H1 (cell line): ENCODE measurements around the gene RAD51B. TPM values are rescaled to one million over a fixed set of nuclear protein-coding genes. Genes with fewer than 3 reads are reported as not detected.

Experiments
- CTCF ChIA-PET: fragments of 300-600 bp; sonication (Branson Sonifier 250); formaldehyde crosslinking; loops from one replicate; lab custom pipeline; 2021; ENCODE audit not compliant: partially characterized antibody; lab: Charles Lee
- POLR2A ChIA-PET: fragments of 300-600 bp; sonication (Branson Sonifier 250); formaldehyde crosslinking; loops from one replicate; lab custom pipeline; 2021; ENCODE audit warnings: inconsistent platforms; ENCODE audit not compliant: partially characterized antibody; lab: Charles Lee
- DNase-seq, 2 experiments: peaks; one replicate each; pipeline versions ENCODE4 v3.0.0 to v3.0.0-alpha.2; 2010 to 2022; ENCODE audit warnings: low spot score in 2 of 2, low read depth in 1 of 2, mixed read lengths in 1 of 2
- FAIRE-seq: peaks from 2 replicates; lab custom pipeline; 2011; peaks lifted over from hg19 to GRCh38; lab: Jason Lieb, UNC
- H2AFZ ChIP-seq: 2 replicates; pipeline ENCODE4 v1.8.1; 2012; ENCODE audit warnings: low read length, inconsistent platforms
- H2AK5ac ChIP-seq: 2 replicates; pipeline ENCODE4 v1.6.1; 2013; ENCODE audit warnings: low read depth, low read length
- H2BK120ac ChIP-seq: replicated peaks from 2 replicates; pipeline ENCODE3; 2013; ENCODE audit warnings: low read depth, low read length, inconsistent platforms
- H2BK12ac ChIP-seq: 2 replicates; pipeline ENCODE4 v1.6.1; 2013; ENCODE audit warnings: low read depth, low read length
- H2BK15ac ChIP-seq: 2 replicates; pipeline ENCODE4 v1.6.1; 2013; ENCODE audit warnings: low read length
- H2BK20ac ChIP-seq: 2 replicates; pipeline ENCODE4 v1.6.1; 2013; ENCODE audit warnings: low read length
- H2BK5ac ChIP-seq: 2 replicates; pipeline ENCODE4 v1.6.1; 2013; ENCODE audit warnings: low read depth, low read length
- H3K14ac ChIP-seq: 2 replicates; pipeline ENCODE4 v1.6.1; 2013; ENCODE audit warnings: inconsistent platforms; ENCODE audit not compliant: insufficient read length
- H3K18ac ChIP-seq: 2 replicates; pipeline ENCODE4 v1.6.1; 2013; ENCODE audit warnings: low read length; ENCODE audit errors: extremely low read depth
- H3K23ac ChIP-seq: 2 replicates; pipeline ENCODE4 v1.6.1; 2013; ENCODE audit warnings: inconsistent platforms; ENCODE audit not compliant: insufficient read length
- H3K23me2 ChIP-seq: 2 replicates; pipeline ENCODE4 v1.6.1; 2013; ENCODE audit warnings: low read depth, low read length
- H3K27ac ChIP-seq: 2 replicates; pipeline ENCODE4 v1.6.1; 2011; ENCODE audit warnings: low read depth, low read length, inconsistent platforms
- H3K27me3 ChIP-seq, 4 experiments: replicated peaks in 1 of 4; 1 replicate in 1 of 4; 2 replicates in 3 of 4; pipeline versions ENCODE4 v1.6.1 to v1.8.1; 2011 to 2013; ENCODE audit warnings: low read length in 3 of 4, mild to moderate bottlenecking in 3 of 4, inconsistent platforms in 2 of 4, mixed read lengths in 2 of 4, moderate library complexity in 1 of 4; ENCODE audit not compliant: control insufficient read depth in 3 of 4, insufficient read depth in 3 of 4; ENCODE audit errors: extremely low read depth in 1 of 4
- H3K36me3 ChIP-seq, 4 experiments: 2 replicates each; pipeline versions ENCODE4 v1.6.1 to v1.8.1; 2011 to 2013; ENCODE audit warnings: mild to moderate bottlenecking in 4 of 4, low read length in 3 of 4, moderate library complexity in 2 of 4, control low read depth in 1 of 4, inconsistent platforms in 1 of 4; ENCODE audit not compliant: insufficient read depth in 4 of 4, control insufficient read depth in 2 of 4
- H3K4ac ChIP-seq: replicated peaks from 2 replicates; pipeline ENCODE3; 2013; ENCODE audit warnings: low read length, low read depth, mixed read lengths, inconsistent platforms; ENCODE audit not compliant: insufficient read length
- H3K4me1 ChIP-seq, 4 experiments: replicated peaks in 1 of 4; 1 replicate in 1 of 4; 2 replicates in 3 of 4; pipeline versions ENCODE4 v1.6.1 to v1.8.1; 2011 to 2013; ENCODE audit warnings: low read length in 3 of 4, inconsistent platforms in 2 of 4, mixed read lengths in 1 of 4; ENCODE audit not compliant: insufficient read depth in 4 of 4, control insufficient read depth in 3 of 4
- H3K4me2 ChIP-seq, 2 experiments: 2 replicates each; pipeline versions ENCODE4 v1.6.1 to v1.8.1; 2011 to 2013; ENCODE audit warnings: low read depth in 2 of 2, low read length in 2 of 2, control low read depth in 1 of 2, inconsistent platforms in 1 of 2, mild to moderate bottlenecking in 1 of 2; ENCODE audit not compliant: insufficient read depth in 1 of 2
- H3K4me3 ChIP-seq, 4 experiments: fragments of 200-600, 300-600 bp in 1 of 4; sonication (generic), shearing (Covaris generic), sonication (Bioruptor Twin) in 1 of 4; 2 replicates each; pipeline versions ENCODE4 v1.5.1 to v1.8.1; 2011 to 2016; ENCODE audit warnings: low read length in 4 of 4, low read depth in 3 of 4, control low read depth in 2 of 4, inconsistent platforms in 2 of 4, mild to moderate bottlenecking in 2 of 4, mixed read lengths in 1 of 4, moderate library complexity in 1 of 4; ENCODE audit not compliant: insufficient read depth in 2 of 4; ENCODE audit errors: extremely low read depth in 1 of 4
- H3K56ac ChIP-seq: replicated peaks from 2 replicates; pipeline ENCODE3; 2013; ENCODE audit warnings: low read depth, mild to moderate bottlenecking, mixed read lengths, low read length, inconsistent platforms; ENCODE audit not compliant: insufficient read length
- H3K79me1 ChIP-seq: 2 replicates; pipeline ENCODE4 v1.6.1; 2013; ENCODE audit warnings: low read depth, low read length, control low read depth
- H3K79me2 ChIP-seq, 2 experiments: 2 replicates each; pipeline versions ENCODE4 v1.6.1 to v1.8.1; 2012 to 2013; ENCODE audit warnings: low read length in 2 of 2, mild to moderate bottlenecking in 2 of 2, inconsistent platforms in 1 of 2; ENCODE audit not compliant: insufficient read depth in 2 of 2, control insufficient read depth in 1 of 2
- H3K9ac ChIP-seq, 4 experiments: replicated peaks in 1 of 4; 1 replicate in 1 of 4; 2 replicates in 3 of 4; pipeline versions ENCODE4 v1.6.1 to v1.8.1; 2011 to 2013; ENCODE audit warnings: low read depth in 3 of 4, low read length in 3 of 4, control low read depth in 2 of 4, mild to moderate bottlenecking in 2 of 4, moderate library complexity in 2 of 4, inconsistent platforms in 1 of 4; ENCODE audit errors: extremely low read depth in 1 of 4
- H3K9me3 ChIP-seq, 2 experiments: 2 replicates each; pipeline versions ENCODE4 v1.6.1 to v1.8.1; 2012 to 2013; ENCODE audit warnings: mild to moderate bottlenecking in 2 of 2, moderate library complexity in 2 of 2, control low read depth in 1 of 2, inconsistent platforms in 1 of 2, low read depth in 1 of 2, low read length in 1 of 2, mixed read lengths in 1 of 2; ENCODE audit not compliant: insufficient read depth in 2 of 2
- H4K20me1 ChIP-seq, 2 experiments: replicated peaks in 1 of 2; 2 replicates each; pipeline versions ENCODE3 to v1.8.1; 2011 to 2013; ENCODE audit warnings: inconsistent platforms in 2 of 2, low read length in 2 of 2, mild to moderate bottlenecking in 1 of 2; ENCODE audit not compliant: insufficient read depth in 2 of 2, control insufficient read depth in 1 of 2
- H4K5ac ChIP-seq: 2 replicates; pipeline ENCODE4 v1.6.1; 2013; ENCODE audit warnings: low read length, low read depth, mixed read lengths, inconsistent platforms; ENCODE audit not compliant: insufficient read length
- H4K8ac ChIP-seq: 2 replicates; pipeline ENCODE4 v1.8.0; 2013; ENCODE audit warnings: mild to moderate bottlenecking, moderate library complexity, low read length, inconsistent platforms; ENCODE audit not compliant: insufficient read depth; ENCODE audit errors: extremely low read depth
- H4K91ac ChIP-seq: replicated peaks from 2 replicates; pipeline ENCODE3; 2013; ENCODE audit warnings: low read length, mixed read lengths, inconsistent platforms; ENCODE audit not compliant: insufficient read length
- RAD21 ChIP-seq, 2 experiments: IDR thresholded peaks in 1 of 2; conservative IDR thresholded peaks in 1 of 2; 2 replicates each; pipeline ENCODE4 v1.6.1; 2011; ENCODE audit warnings: low read depth in 2 of 2, low read length in 2 of 2, improper control_type of control experiment in 1 of 2, inconsistent platforms in 1 of 2, mild to moderate bottlenecking in 1 of 2, moderate library complexity in 1 of 2
- SIN3A ChIP-seq, 2 experiments: IDR thresholded peaks in 1 of 2; conservative IDR thresholded peaks in 1 of 2; 2 replicates each; pipeline ENCODE4 v1.6.1; 2011 to 2012; ENCODE audit warnings: low read length in 2 of 2, improper control_type of control experiment in 1 of 2, low read depth in 1 of 2, mild to moderate bottlenecking in 1 of 2
- WGBS, 2 experiments: shearing (Covaris generic) in 1 of 2; methylation state at CpG; one replicate each; pipeline versions ENCODE4 v1.1.6 to v1.1.7; 2013 to 2015; ENCODE audit warnings: low lambda C conversion rate in 2 of 2, mixed read lengths in 2 of 2, inconsistent platforms in 1 of 2, low coverage in 1 of 2, missing lambda C conversion rate in 1 of 2; ENCODE audit not compliant: insufficient replicate concordance in 2 of 2, insufficient coverage in 1 of 2, insufficient read length in 1 of 2; ENCODE audit errors: extremely low coverage in 1 of 2, missing lambda C conversion rate in 1 of 2; 5-methylcytosine and 5-hydroxymethylcytosine counted together
- polyA plus RNA-seq, 7 experiments: library from polyadenylated mRNA; depleted of rRNA in 3 of 7; stranded (reverse) in 5 of 7; unstranded in 2 of 7; fragments of >200 nt in 5 of 7; fragments of 200-250 nt in 2 of 7; gene quantifications; 1 replicate in 5 of 7; 2 replicates in 1 of 7; 4 replicates in 1 of 7; pipeline versions ENCODE4 v1.2.1 to v1.2.3, GENCODE V29; 2011 to 2013; ENCODE audit warnings: missing spikeins in 2 of 7, mixed read lengths in 2 of 7
- total RNA-seq: library from RNA; stranded (reverse); fragmentation: NEBNext Ultra II Directional; extraction: Animal tissue kit (Norgen Biotek cat#: 25700); gene quantifications from 2 replicates; pipeline ENCODE4 v1.2.1, GENCODE V29; 2021
- TF ChIP-seq, protein P1 (sequence below), 3 experiments: IDR thresholded peaks; 1 replicate in 2 of 3; 2 replicates in 1 of 3; pipeline versions ENCODE4 v1.5.1 to v1.6.1; 2011; ENCODE audit warnings: low read length in 3 of 3, mild to moderate bottlenecking in 3 of 3, inconsistent platforms in 2 of 3, low read depth in 1 of 3, moderate library complexity in 1 of 3; ENCODE audit not compliant: insufficient read depth in 1 of 3; ENCODE audit errors: control extremely low read depth in 1 of 3

RAD51B gene
- total and polyA plus RNA-seq, 2 of the 8 experiments (the other 6 are each of a cell fraction or from before 2014, with no cell fraction given) = 3.9 to 14.9 TPM

DNA sequence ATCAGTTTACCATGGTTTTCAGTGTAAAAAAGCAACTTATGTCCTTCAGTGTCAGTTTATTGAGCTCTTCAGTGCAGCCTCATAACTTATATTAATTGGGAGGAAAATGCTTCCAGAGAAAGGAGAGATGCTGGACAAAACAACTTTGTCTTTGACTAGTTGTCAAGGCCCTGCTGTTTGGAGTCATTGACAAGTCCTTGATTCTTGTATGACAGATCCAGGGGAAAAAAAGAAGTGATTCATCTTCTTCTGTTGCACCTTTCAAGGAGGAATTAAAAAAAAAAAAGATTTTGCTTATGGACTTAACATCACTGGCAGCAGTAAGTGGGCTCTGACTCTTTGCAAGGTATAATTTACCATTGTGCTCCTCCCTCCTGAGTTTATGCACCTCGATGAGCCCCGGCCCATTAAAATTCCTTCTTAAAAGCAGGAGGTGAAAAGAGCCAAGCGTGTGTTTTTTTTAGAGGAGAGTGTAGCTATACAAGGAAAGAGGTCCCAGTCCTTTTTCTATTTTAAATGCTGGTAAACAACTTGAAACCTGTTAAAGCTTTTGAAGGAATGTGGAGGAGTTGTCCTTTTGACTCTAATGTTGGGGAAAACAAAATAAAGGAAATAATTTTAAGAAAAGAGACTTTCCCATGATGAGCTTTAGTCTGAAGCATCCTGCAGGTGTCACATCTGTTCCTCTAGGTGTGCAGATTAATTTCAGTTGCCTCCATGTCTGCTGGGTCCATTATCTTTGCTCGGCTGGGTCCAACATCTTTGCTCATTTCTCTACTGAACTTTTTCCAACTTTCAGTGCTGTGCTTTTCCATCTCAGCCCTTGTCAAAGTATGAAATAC, 431.6 kb downstream of the RAD51B start:
- H4K5ac ChIP-seq = no peak overlapping the region
- no peak overlapping the region for H3K4ac ChIP-seq
- no peaks in the 10 kb centered on the region for H3K9me3 ChIP-seq
- no peak overlapping the region for H3K27ac ChIP-seq
- H2AK5ac ChIP-seq = 0 out of 2 replicates have a peak overlapping the region, but pooled peaks have one; percentile 19
- H3K14ac ChIP-seq = no peak overlapping the region
- H3K56ac ChIP-seq = no peak overlapping the region
- ChIA-PET CTCF (interaction anchor here (0.6 to 6.3 kb wide), 14 partner anchors 9 to 567 kb away, joined by 3 to 76 read pairs (median 3); no protein-coding TSS in a partner anchor), POLR2A (interaction anchor here (1.2 to 3.1 kb wide), 4 partner anchors 10 to 565 kb away, joined by 4 to 15 read pairs (median 5); partner anchors contain the start of gene ZFP36L1)
- no peak overlapping the region for H3K18ac ChIP-seq
- no peak overlapping the region for H2BK12ac ChIP-seq
- 55% methylated on average over 4 of the region's 4 CpGs; no CpG with 5 or more reads in 1 of the 2 experiments for WGBS, 2 experiments
- H2BK20ac ChIP-seq = peak overlapping the region; percentile 51; the same call in 1 of the 2 replicates
- no peaks in the 10 kb centered on the region for H4K20me1 ChIP-seq
- TF ChIP-seq SIN3A (conservative IDR thresholded peaks at IDR 0.05 in 1 of 2, IDR thresholded peaks at IDR 0.05 in 1 of 2; ENCODE audit: low read depth in 1 of 2, low read length in 2 of 2) (no peak), RAD21 (IDR thresholded peaks at IDR 0.05 in 1 of 2, conservative IDR thresholded peaks at IDR 0.05 in 1 of 2; ENCODE audit: low read depth in 2 of 2, low read length in 2 of 2) (peak in 1 of 2 experiments; percentile 37; a peak in 2 of 4 replicates)
- TF ChIP-seq, protein P1, sequence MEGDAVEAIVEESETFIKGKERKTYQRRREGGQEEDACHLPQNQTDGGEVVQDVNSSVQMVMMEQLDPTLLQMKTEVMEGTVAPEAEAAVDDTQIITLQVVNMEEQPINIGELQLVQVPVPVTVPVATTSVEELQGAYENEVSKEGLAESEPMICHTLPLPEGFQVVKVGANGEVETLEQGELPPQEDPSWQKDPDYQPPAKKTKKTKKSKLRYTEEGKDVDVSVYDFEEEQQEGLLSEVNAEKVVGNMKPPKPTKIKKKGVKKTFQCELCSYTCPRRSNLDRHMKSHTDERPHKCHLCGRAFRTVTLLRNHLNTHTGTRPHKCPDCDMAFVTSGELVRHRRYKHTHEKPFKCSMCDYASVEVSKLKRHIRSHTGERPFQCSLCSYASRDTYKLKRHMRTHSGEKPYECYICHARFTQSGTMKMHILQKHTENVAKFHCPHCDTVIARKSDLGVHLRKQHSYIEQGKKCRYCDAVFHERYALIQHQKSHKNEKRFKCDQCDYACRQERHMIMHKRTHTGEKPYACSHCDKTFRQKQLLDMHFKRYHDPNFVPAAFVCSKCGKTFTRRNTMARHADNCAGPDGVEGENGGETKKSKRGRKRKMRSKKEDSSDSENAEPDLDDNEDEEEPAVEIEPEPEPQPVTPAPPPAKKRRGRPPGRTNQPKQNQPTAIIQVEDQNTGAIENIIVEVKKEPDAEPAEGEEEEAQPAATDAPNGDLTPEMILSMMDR (IDR thresholded peaks at IDR 0.05; ENCODE audit: control extremely low read depth in 1 of 3, insufficient read depth in 1 of 3, low read depth in 1 of 3, low read length in 3 of 3) = peak in 1 of 3 experiments; percentile 2; a peak in 1 of 4 replicates
- H3K23me2 ChIP-seq = no peaks in the 10 kb centered on the region
- no peak overlapping the region for H2BK5ac ChIP-seq
- no peak overlapping the region for H2AFZ ChIP-seq
- no peak for FAIRE-seq
- no peak overlapping the region for H2BK15ac ChIP-seq
- H3K36me3 ChIP-seq = no peaks in the 10 kb centered on the region
- H4K8ac ChIP-seq = no peak overlapping the region
- H3K9ac ChIP-seq = no peak overlapping the region
- H3K79me1 ChIP-seq = no peaks in the 10 kb centered on the region
- peaks cover 2 to 22% (median 14%) of the 10 kb centered on the region in 4 experiments; a peak in 5 of 7 replicates for H3K4me1 ChIP-seq
- no peaks in the 10 kb centered on the region for H3K79me2 ChIP-seq
- no peak overlapping the region for H3K4me3 ChIP-seq
- no peaks in the 10 kb centered on the region for H3K27me3 ChIP-seq
- H2BK120ac ChIP-seq = no peak overlapping the region
- no peak overlapping the region for H3K23ac ChIP-seq
- H3K4me2 ChIP-seq = no peak overlapping the region
- H4K91ac ChIP-seq = peak overlapping the region; percentile 47
- DNase-seq = no peak
